ENCODE data around the gene CGB7. TPM values are rescaled to one million over a fixed set of nuclear protein-coding genes. Genes with fewer than 3 reads are reported as not detected.
"Not testable (repeated sequence)": the region's sequence is repeated elsewhere in the genome, so short reads cannot be mapped to it uniquely, and the experiment has no call there.

The CGB7 gene
- total RNA-seq, 1 experiment from 2014 or later, result 1.0 TPM

DNA sequence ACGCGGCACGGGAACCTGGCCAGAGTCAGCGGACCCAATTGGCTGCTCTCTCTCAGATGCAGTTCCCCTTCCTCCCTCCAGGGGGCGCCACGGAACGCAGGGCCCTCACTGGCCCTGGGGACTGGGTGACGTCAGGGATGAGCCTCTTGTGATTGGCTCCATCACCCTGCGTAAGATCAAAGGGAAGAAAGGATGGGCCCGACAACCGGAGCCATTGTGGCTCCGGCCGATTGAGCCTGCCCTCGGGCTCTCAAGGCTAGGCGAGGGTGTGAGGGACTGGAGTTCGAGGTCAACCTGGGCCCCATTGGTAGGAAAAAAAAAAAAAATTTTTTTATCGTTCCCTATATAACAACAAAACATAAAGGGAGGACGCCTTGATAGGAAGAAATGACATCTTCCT is 20.7 kb downstream of the CGB7 start, which contains the start of gene CGB1:
Gene CGB1, minus strand, starts transcription at position 81 of the 400 bp plus-strand sequence. CDS start 184 bp downstream, outside the sequence.
- H3K36me3 Mint-ChIP-seq (ENCODE audit: insufficient read depth, unreplicated experiment), result peaks cover 22% of the 10 kb centered on the region
- H3K27me3 Mint-ChIP-seq (ENCODE audit: unreplicated experiment), result not testable (repeated sequence)

DNA sequence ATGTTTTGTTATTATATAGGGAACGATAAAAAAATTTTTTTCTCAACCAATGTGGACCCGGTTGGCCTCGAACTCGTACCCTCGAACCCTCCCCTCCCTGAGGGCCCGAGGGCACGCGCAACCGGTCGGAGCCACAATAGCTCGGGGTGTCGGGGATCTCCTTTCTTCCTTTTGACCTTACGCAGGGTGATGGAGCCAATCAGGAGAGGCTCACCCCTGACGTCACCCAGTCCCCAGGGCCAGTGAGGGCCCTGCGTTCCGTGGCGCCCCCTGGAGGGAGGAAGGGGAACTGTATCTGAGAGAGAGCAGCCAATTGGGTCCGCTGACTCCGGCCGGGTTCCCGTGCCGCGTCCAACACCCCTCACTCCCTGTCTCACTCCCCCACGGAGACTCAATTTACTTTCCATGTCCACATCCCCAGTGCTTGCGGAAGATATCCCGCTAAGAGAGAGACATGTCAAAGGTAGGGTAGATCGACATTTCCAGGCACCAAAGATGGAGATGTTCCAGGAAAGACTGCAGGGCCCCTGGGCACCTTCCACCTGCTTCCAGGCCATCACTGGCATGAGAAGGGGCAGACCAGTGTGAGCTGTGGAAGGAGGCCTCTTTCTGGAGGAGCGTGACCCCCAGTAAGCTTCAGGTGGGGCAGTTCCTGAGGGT is 25.8 kb downstream of the CGB7 start, which contains the start of gene CGB2:
Gene CGB2, plus strand, starts transcription at position 249 of the 660 bp plus-strand sequence. Its CDS starts 206 bp downstream, at position 455.
- H3K27ac Mint-ChIP-seq (ENCODE audit: unreplicated experiment); DNase-seq; CTCF ChIA-PET; intact Hi-C loops (cut with micrococcal nuclease; ENCODE audit: unreplicated experiment); H3K27me3 Mint-ChIP-seq (ENCODE audit: unreplicated experiment); H3K9me3 Mint-ChIP-seq (ENCODE audit: low read depth, unreplicated experiment); H3K4me3 Mint-ChIP-seq (ENCODE audit: low read depth, unreplicated experiment); BruUV-seq (replicated peaks); H3K4me1 Mint-ChIP-seq (ENCODE audit: low read depth, unreplicated experiment): not testable (repeated sequence)
- H3K36me3 Mint-ChIP-seq (ENCODE audit: insufficient read depth, unreplicated experiment), result peaks cover 19% of the 10 kb centered on the region
- TF ChIP-seq, protein P1, sequence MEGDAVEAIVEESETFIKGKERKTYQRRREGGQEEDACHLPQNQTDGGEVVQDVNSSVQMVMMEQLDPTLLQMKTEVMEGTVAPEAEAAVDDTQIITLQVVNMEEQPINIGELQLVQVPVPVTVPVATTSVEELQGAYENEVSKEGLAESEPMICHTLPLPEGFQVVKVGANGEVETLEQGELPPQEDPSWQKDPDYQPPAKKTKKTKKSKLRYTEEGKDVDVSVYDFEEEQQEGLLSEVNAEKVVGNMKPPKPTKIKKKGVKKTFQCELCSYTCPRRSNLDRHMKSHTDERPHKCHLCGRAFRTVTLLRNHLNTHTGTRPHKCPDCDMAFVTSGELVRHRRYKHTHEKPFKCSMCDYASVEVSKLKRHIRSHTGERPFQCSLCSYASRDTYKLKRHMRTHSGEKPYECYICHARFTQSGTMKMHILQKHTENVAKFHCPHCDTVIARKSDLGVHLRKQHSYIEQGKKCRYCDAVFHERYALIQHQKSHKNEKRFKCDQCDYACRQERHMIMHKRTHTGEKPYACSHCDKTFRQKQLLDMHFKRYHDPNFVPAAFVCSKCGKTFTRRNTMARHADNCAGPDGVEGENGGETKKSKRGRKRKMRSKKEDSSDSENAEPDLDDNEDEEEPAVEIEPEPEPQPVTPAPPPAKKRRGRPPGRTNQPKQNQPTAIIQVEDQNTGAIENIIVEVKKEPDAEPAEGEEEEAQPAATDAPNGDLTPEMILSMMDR (IDR thresholded peaks at IDR 0.05; ENCODE audit: unreplicated experiment), result peak; percentile 68

More for the DNA sequence above, 20.7 kb downstream of the CGB7 start, which contains the start of gene CGB1:
- CTCF ChIA-PET; intact Hi-C loops (cut with micrococcal nuclease; ENCODE audit: unreplicated experiment); BruUV-seq (replicated peaks); H3K27ac Mint-ChIP-seq (ENCODE audit: unreplicated experiment); H3K9me3 Mint-ChIP-seq (ENCODE audit: low read depth, unreplicated experiment); H3K4me3 Mint-ChIP-seq (ENCODE audit: low read depth, unreplicated experiment); DNase-seq: not testable (repeated sequence)
- TF ChIP-seq, protein P1 (IDR thresholded peaks at IDR 0.05; ENCODE audit: unreplicated experiment), result peak; percentile 86
- peaks cover 15% of the 10 kb centered on the region for H3K4me1 Mint-ChIP-seq (ENCODE audit: low read depth, unreplicated experiment)

DNA sequence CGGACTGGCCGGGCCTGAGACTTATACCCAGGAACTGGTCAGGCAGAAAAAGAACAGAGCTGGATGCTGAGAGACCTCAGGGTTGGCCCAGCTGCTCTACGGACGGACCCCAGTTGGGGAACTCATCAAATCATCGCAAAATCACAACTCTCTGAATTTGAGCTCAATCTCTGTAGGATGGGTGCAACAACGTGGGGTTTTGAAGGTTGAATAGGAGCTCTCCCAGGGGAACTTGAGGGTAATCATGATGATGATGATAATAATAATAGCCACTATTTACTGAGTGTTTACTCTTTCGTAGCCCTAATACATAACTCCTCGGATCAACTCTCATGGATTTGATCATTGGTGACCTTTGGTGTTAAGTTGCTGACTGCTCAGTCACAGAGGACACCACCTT is 27.2 kb downstream of the CGB7 start:
- H3K27ac Mint-ChIP-seq (ENCODE audit: unreplicated experiment); CTCF ChIA-PET; H3K4me1 Mint-ChIP-seq (ENCODE audit: low read depth, unreplicated experiment); H3K4me3 Mint-ChIP-seq (ENCODE audit: low read depth, unreplicated experiment); DNase-seq; intact Hi-C loops (cut with micrococcal nuclease; ENCODE audit: unreplicated experiment); BruUV-seq (replicated peaks); H3K9me3 Mint-ChIP-seq (ENCODE audit: low read depth, unreplicated experiment): not testable (repeated sequence)
- Mint-ChIP-seq H3K36me3 (ENCODE audit: insufficient read depth, unreplicated experiment) (peaks cover 11% of the 10 kb centered on the region), H3K27me3 (ENCODE audit: unreplicated experiment) (peaks cover 18% of the 10 kb centered on the region)

DNA sequence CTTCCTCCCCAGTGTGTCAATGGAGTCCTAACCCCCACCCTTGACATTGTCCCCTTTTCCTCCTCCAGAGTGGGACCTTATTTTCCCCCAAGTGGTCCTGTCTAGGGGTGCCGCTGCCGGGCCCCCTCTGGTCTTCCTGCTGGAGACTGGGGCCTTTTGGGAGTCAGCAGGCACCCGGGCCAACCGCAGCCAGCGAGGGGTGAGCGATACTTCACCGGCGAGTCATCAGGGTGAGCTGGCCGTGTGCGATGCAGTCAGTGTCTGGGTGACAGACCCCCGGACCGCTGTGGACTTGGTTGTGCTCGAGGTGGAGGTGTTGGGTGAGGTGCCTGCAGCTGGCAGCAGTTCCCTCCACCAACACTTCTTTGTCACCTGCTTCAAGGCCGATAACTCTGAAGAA is 27.8 kb downstream of the CGB7 start:
- H3K36me3 Mint-ChIP-seq (ENCODE audit: insufficient read depth, unreplicated experiment); DNase-seq; BruUV-seq (replicated peaks); H3K4me3 Mint-ChIP-seq (ENCODE audit: low read depth, unreplicated experiment); H3K9me3 Mint-ChIP-seq (ENCODE audit: low read depth, unreplicated experiment); H3K27ac Mint-ChIP-seq (ENCODE audit: unreplicated experiment); H3K4me1 Mint-ChIP-seq (ENCODE audit: low read depth, unreplicated experiment); intact Hi-C loops (cut with micrococcal nuclease; ENCODE audit: unreplicated experiment); CTCF ChIA-PET: not testable (repeated sequence)
- peaks cover 19% of the 10 kb centered on the region for H3K27me3 Mint-ChIP-seq (ENCODE audit: unreplicated experiment)

DNA sequence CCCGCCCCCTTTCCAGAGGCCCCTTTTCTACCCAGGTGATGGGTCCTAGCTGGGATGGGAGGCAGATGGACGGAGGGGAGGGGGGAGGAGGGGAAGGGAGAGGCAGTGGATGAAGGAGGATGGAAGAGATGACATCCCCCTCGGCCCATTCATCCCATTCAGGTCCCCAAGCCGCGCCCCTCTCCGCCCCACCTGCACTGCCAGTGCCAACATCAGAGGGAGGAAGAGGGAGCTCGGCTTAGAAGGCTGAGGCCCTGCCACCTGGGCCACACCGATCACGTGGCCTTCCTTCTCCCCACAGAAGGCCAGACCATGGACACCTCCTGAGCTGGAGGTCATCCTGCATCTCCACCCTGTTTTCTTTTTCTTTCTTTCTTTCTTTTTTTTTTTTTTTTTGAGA is 28.9 kb downstream of the CGB7 start:
- BruUV-seq (replicated peaks); DNase-seq; H3K4me3 Mint-ChIP-seq (ENCODE audit: low read depth, unreplicated experiment); H3K4me1 Mint-ChIP-seq (ENCODE audit: low read depth, unreplicated experiment); H3K9me3 Mint-ChIP-seq (ENCODE audit: low read depth, unreplicated experiment); H3K36me3 Mint-ChIP-seq (ENCODE audit: insufficient read depth, unreplicated experiment); H3K27ac Mint-ChIP-seq (ENCODE audit: unreplicated experiment); CTCF ChIA-PET; intact Hi-C loops (cut with micrococcal nuclease; ENCODE audit: unreplicated experiment): not testable (repeated sequence)
- H3K27me3 Mint-ChIP-seq (ENCODE audit: unreplicated experiment), result peaks cover 19% of the 10 kb centered on the region

DNA sequence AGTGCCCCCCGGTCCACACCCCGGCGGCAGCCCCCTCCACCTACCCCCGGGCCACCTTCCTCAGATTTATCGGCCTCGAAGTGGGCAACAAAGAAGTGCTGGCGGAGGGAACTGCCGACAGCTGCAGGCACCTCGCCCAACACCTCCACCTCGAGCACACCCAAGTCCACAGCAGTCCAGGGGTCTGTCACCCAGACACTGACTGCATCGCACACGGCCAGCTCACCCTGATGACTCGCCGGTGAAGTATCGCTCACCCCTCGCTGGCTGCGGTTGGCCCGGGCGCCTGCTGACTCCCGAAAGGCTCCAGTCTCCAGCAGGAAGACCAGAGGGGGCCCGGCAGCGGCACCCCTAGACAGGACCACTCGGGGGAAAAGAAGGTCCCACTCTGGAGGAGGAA is 31.9 kb downstream of the CGB7 start:
- H3K4me3 Mint-ChIP-seq (ENCODE audit: low read depth, unreplicated experiment); intact Hi-C loops (cut with micrococcal nuclease; ENCODE audit: unreplicated experiment); H3K36me3 Mint-ChIP-seq (ENCODE audit: insufficient read depth, unreplicated experiment); BruUV-seq (replicated peaks); CTCF ChIA-PET; DNase-seq; H3K27ac Mint-ChIP-seq (ENCODE audit: unreplicated experiment); H3K9me3 Mint-ChIP-seq (ENCODE audit: low read depth, unreplicated experiment): not testable (repeated sequence)
- Mint-ChIP-seq H3K27me3 (ENCODE audit: unreplicated experiment) (peaks cover 30% of the 10 kb centered on the region), H3K4me1 (ENCODE audit: low read depth, unreplicated experiment) (peaks cover 12% of the 10 kb centered on the region)

DNA sequence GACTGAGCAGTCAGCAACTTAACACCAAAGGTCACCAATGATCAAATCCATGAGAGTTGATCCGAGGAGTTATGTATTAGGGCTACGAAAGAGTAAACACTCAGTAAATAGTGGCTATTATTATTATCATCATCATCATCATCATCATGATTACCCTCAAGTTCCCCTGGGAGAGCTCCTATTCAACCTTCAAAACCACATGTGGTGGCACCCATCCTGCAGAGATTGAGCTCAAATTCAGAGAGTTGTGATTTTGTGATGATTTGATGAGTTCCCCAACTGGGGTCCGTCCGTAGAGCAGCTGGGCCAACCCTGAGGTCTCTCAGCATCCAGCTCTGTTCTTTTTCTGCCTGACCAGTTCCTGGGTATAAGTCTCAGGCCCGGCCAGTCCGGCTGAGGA is 32.5 kb downstream of the CGB7 start:
- H3K27ac Mint-ChIP-seq (ENCODE audit: unreplicated experiment); intact Hi-C loops (cut with micrococcal nuclease; ENCODE audit: unreplicated experiment); BruUV-seq (replicated peaks); H3K9me3 Mint-ChIP-seq (ENCODE audit: low read depth, unreplicated experiment); H3K36me3 Mint-ChIP-seq (ENCODE audit: insufficient read depth, unreplicated experiment); H3K4me3 Mint-ChIP-seq (ENCODE audit: low read depth, unreplicated experiment); CTCF ChIA-PET; DNase-seq: not testable (repeated sequence)
- peaks cover 30% of the 10 kb centered on the region for H3K27me3 Mint-ChIP-seq (ENCODE audit: unreplicated experiment)
- peaks cover 17% of the 10 kb centered on the region for H3K4me1 Mint-ChIP-seq (ENCODE audit: low read depth, unreplicated experiment)

DNA sequence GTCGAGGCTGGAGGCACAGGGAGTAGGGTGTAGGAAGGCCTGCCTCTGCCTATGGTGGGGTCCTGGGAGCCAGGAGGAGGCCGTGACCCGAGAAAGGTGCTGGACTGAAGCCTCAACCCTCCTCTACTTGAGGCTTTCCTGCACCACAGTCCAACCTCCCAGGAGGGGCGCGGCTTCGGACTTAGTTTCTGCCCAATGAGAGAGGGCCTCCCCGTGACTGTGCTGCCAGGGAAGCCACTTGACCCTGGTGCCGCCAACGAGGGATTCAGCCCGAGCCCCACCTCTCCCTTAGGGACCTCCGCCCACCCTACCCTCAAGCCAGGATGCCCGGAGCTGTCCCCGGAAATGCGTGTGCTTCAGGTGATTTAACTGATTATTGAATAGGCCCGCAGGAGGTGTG is 33.3 kb downstream of the CGB7 start, which contains the start of gene CGB3:
Gene CGB3, minus strand, starts transcription at position 101 of the 400 bp plus-strand sequence. CDS start 362 bp downstream, outside the sequence.
- DNase-seq; intact Hi-C loops (cut with micrococcal nuclease; ENCODE audit: unreplicated experiment); H3K4me3 Mint-ChIP-seq (ENCODE audit: low read depth, unreplicated experiment); BruUV-seq (replicated peaks); H3K27ac Mint-ChIP-seq (ENCODE audit: unreplicated experiment); CTCF ChIA-PET; H3K9me3 Mint-ChIP-seq (ENCODE audit: low read depth, unreplicated experiment): not testable (repeated sequence)
- peaks cover 25% of the 10 kb centered on the region for H3K4me1 Mint-ChIP-seq (ENCODE audit: low read depth, unreplicated experiment)
- H3K36me3 Mint-ChIP-seq (ENCODE audit: insufficient read depth, unreplicated experiment), result peaks cover 11% of the 10 kb centered on the region
- H3K27me3 Mint-ChIP-seq (ENCODE audit: unreplicated experiment), result peaks cover 37% of the 10 kb centered on the region
